A549 (cell line): ENCODE results near the gene CPA1. TPM values are rescaled to one million over a fixed set of nuclear protein-coding genes. Genes with fewer than 3 reads are reported as not detected.

Source experiments
- ATAC-seq, 2 experiments: fragments of 200-7000 bp in 1 of 2; fragments of >200 bp in 1 of 2; cut with Nextera tagmentation in 1 of 2; cut with Tn5 transposase in 1 of 2; 3 replicates each; pipeline versions ENCODE4 v1.8.0 to v1.9.1; 2018 to 2020; ENCODE audit warnings: mild to moderate bottlenecking in 1 of 2, moderate library complexity in 1 of 2
- CTCF ChIA-PET: fragments of 300-600 bp; sonication (Branson Sonifier 250); formaldehyde crosslinking; extraction: SDS; loops from one replicate; lab custom pipeline; 2021; ENCODE audit warnings: antibody characterized with exemption, inconsistent platforms; lab: Yijun Ruan, JAX
- POLR2A ChIA-PET: fragments of 350-600 bp; formaldehyde crosslinking; extraction: SDS; loops from one replicate; lab custom pipeline; 2021; ENCODE audit warnings: antibody characterized with exemption, inconsistent platforms; lab: Yijun Ruan, JAX
- DNase-seq, 2 experiments: peaks; one replicate each; pipeline versions ENCODE4 v3.0.0 to v3.0.0-alpha.2; 2011 to 2016; ENCODE audit warnings: low read depth in 1 of 2, low spot score in 1 of 2
- FAIRE-seq: peaks from 2 replicates; lab custom pipeline; 2011; peaks lifted over from hg19 to GRCh38; lab: Jason Lieb, UNC
- H3K27ac ChIP-seq, 2 experiments: fragments of >200 bp; sonication (Bioruptor Twin); formaldehyde crosslinking; 3 replicates each; pipeline ENCODE4 v1.5.1; 2016 to 2017
- H3K4me1 ChIP-seq: fragments of >200 bp; sonication (Bioruptor Twin); formaldehyde crosslinking; 3 replicates; pipeline ENCODE4 v1.6.1; 2016
- H3K4me2 ChIP-seq: fragments of >200 bp; sonication (Bioruptor Twin); formaldehyde crosslinking; 3 replicates; pipeline ENCODE4 v1.6.1; 2016
- H3K4me3 ChIP-seq: fragments of >200 bp; sonication (Bioruptor Twin); formaldehyde crosslinking; 3 replicates; pipeline ENCODE4 v1.5.1; 2016
- H3K9me3 ChIP-seq: fragments of >200 bp; sonication (Bioruptor Twin); formaldehyde crosslinking; 3 replicates; pipeline ENCODE4 v1.6.1; 2016
- BCL3 ChIP-seq: fragments of >200 bp; sonication (Bioruptor Twin); formaldehyde crosslinking; IDR thresholded peaks from 3 replicates; pipeline ENCODE4 v1.6.1; 2016
- BHLHE40 ChIP-seq: IDR thresholded peaks from 2 replicates; pipeline ENCODE4 v1.6.1; 2012; ENCODE audit warnings: low read depth, low read length, inconsistent platforms
- E2F6 ChIP-seq: IDR thresholded peaks from 2 replicates; pipeline ENCODE4 v1.6.1; 2012; ENCODE audit warnings: low read depth, borderline replicate concordance
- EP300 ChIP-seq, 2 experiments: fragments of >200 bp; sonication (Bioruptor Twin); formaldehyde crosslinking; IDR thresholded peaks; 2 replicates in 1 of 2; 3 replicates in 1 of 2; pipeline ENCODE4 v1.6.1; 2016 to 2017
- ESRRA ChIP-seq: fragments of 150-350 bp; IDR thresholded peaks from 2 replicates; pipeline ENCODE4 v1.6.1; 2014; ENCODE audit warnings: mild to moderate bottlenecking, low read length, borderline replicate concordance
- FOSL2 ChIP-seq, 2 experiments: fragments of 450-650 bp in 1 of 2; fragments of >200 bp in 1 of 2; sonication (Bioruptor Twin) in 1 of 2; formaldehyde crosslinking; IDR thresholded peaks; 2 replicates each; pipeline versions ENCODE4 v1.5.0 to v1.6.1; 2016 to 2020; ENCODE audit warnings: mild to moderate bottlenecking in 1 of 2, moderate library complexity in 1 of 2
- HDAC2 ChIP-seq: fragments of 200-600 bp; sonication (generic); IDR thresholded peaks from 2 replicates; pipeline ENCODE4 v1.6.1; 2016
- HES2 ChIP-seq: fragments of >200 bp; sonication (Bioruptor Twin); formaldehyde crosslinking; IDR thresholded peaks from 2 replicates; pipeline ENCODE4 v1.6.1; 2016
- HOXB13 ChIP-seq: fragments of 250-450 bp; sonication (Bioruptor Pico); IDR thresholded peaks from 2 replicates; pipeline ENCODE4 v1.5.0; 2020; ENCODE audit warnings: low read depth, mild to moderate bottlenecking, moderate library complexity
- JUN ChIP-seq, 2 experiments: fragments of >200 bp; sonication (Bioruptor Twin); formaldehyde crosslinking; IDR thresholded peaks; 2 replicates in 1 of 2; 3 replicates in 1 of 2; pipeline ENCODE4 v1.6.1; 2016 to 2017
- JUNB ChIP-seq: fragments of >200 bp; sonication (Bioruptor Twin); formaldehyde crosslinking; IDR thresholded peaks from 2 replicates; pipeline ENCODE4 v1.6.1; 2016
- MAFK ChIP-seq: fragments of 450-650 bp; IDR thresholded peaks from 2 replicates; pipeline ENCODE4 v1.6.1; 2014; ENCODE audit not compliant: partially characterized antibody
- PBX3 ChIP-seq: IDR thresholded peaks from 2 replicates; pipeline ENCODE4 v1.6.1; 2012
- POLR2A ChIP-seq: IDR thresholded peaks from 2 replicates; pipeline ENCODE4 v1.6.1; 2012; ENCODE audit warnings: mild to moderate bottlenecking, low read length
- RAD21 ChIP-seq, 2 experiments: fragments of >200 bp in 1 of 2; sonication (Bioruptor Twin) in 1 of 2; formaldehyde crosslinking in 1 of 2; IDR thresholded peaks in 1 of 2; conservative IDR thresholded peaks in 1 of 2; 2 replicates in 1 of 2; 3 replicates in 1 of 2; pipeline ENCODE4 v1.6.1; 2012 to 2018; ENCODE audit warnings: inconsistent platforms in 1 of 2
- REST ChIP-seq: fragments of 200-600 bp; sonication (generic); IDR thresholded peaks from 2 replicates; pipeline ENCODE4 v1.6.1; 2016; ENCODE audit warnings: antibody characterized with exemption, mild to moderate bottlenecking, moderate library complexity
- RFX5 ChIP-seq: fragments of 450-650 bp; IDR thresholded peaks from 2 replicates; pipeline ENCODE4 v1.7.1; 2014; ENCODE audit warnings: antibody characterized with exemption, mild to moderate bottlenecking, moderate library complexity
- RNF2 ChIP-seq: fragments of 200-600 bp; sonication (generic); IDR thresholded peaks from 2 replicates; pipeline ENCODE4 v1.6.1; 2016; ENCODE audit warnings: low read depth, mild to moderate bottlenecking, antibody characterized with exemption, moderate library complexity, borderline replicate concordance
- TP53 ChIP-seq: fragments of 250-450 bp; sonication (Bioruptor Pico); IDR thresholded peaks from 2 replicates; pipeline ENCODE4 v1.5.0; 2021; ENCODE audit warnings: mild to moderate bottlenecking, moderate library complexity
- ZNF302 ChIP-seq: fragments of 250-450 bp; sonication (Bioruptor Pico); IDR thresholded peaks from 2 replicates; pipeline ENCODE4 v1.9.0; 2021; ENCODE audit warnings: inconsistent platforms, mild to moderate bottlenecking, moderate library complexity
- WGBS: methylation state at CpG from one replicate; pipeline ENCODE4 v1.1.6; 2017; ENCODE audit errors: missing lambda C conversion rate; 5-methylcytosine and 5-hydroxymethylcytosine counted together
- polyA plus RNA-seq, 4 experiments: library from polyadenylated mRNA; depleted of rRNA in 3 of 4; stranded (reverse); fragments of >200 nt; fragmentation: RNase III in 1 of 4; extraction: RNeasy Plus Mini Kit Qiagen cat#74134 plus additional on column Dnase treatment in 1 of 4; gene quantifications; 2 replicates in 3 of 4; 3 replicates in 1 of 4; pipeline ENCODE4 v1.2.3, GENCODE V29; 2011 to 2017

The CPA1 gene
- polyA plus RNA-seq, 2 of the 4 experiments (the other 2 are of a cell fraction) = not detected

- TF ChIP-seq HDAC2 (no peak), JUNB (no peak), EP300 (IDR thresholded peaks at IDR 0.05) (no peak), BCL3 (no peak), HOXB13 (CRISPR knock-in tag) (no peak), ESRRA (no peak), ZNF302 (CRISPR knock-in tag) (no peak), RAD21 (conservative IDR thresholded peaks at IDR 0.05 in 1 of 2, IDR thresholded peaks at IDR 0.05 in 1 of 2) (no peak), FOSL2 (IDR thresholded peaks at IDR 0.05) (no peak), FOSL2 (CRISPR knock-in tag; IDR thresholded peaks at IDR 0.05) (no peak), JUN (IDR thresholded peaks at IDR 0.05) (no peak), PBX3 (no peak), MAFK (no peak), HES2 (no peak), POLR2A (no peak), RFX5 (no peak), BHLHE40 (no peak), TP53 (CRISPR knock-in tag) (no peak), RNF2 (no peak), REST (no peak), E2F6 (no peak)
Observed at GRCh38 chr7:130384371-130384801, 4.1 kb downstream of the CPA1 start.

More at GRCh38 chr7:130384371-130384801, 4.1 kb downstream of the CPA1 start:
- Histone ChIP-seq H3K4me1 (no peaks in the 10 kb centered on the region), H3K9me3 (no peaks in the 10 kb centered on the region), H3K4me2 (no peak overlapping the region), H3K27ac (no peak overlapping the region), H3K4me3 (no peak overlapping the region)
- ATAC-seq (no peak), DNase-seq (no peak), FAIRE-seq (no peak)
- 75% methylated on average over 8 of the region's 10 CpGs for WGBS
- ChIA-PET CTCF (no interaction called here), POLR2A (no interaction called here)
